K562 (cell line): Measurements from ENCODE around the gene CLEC18A. TPM values are rescaled to one million over a fixed set of nuclear protein-coding genes. Genes with fewer than 3 reads are reported as not detected.

Source experiments
- microRNA counts: library from miRNA; unstranded; fragments of <30 nt; microRNA quantifications from one replicate; lab custom pipeline; 2016
- microRNA-seq: library from miRNA; unstranded; fragments of <30 nt; microRNA quantifications from one replicate; pipeline ENCODE4, GENCODE V29; 2018; ENCODE audit warnings: borderline microRNAs expressed
- polyA plus RNA-seq, 8 experiments: library from polyadenylated mRNA; depleted of rRNA in 4 of 8; stranded (reverse) in 5 of 8; unstranded in 3 of 8; fragments of >200 nt; fragmentation: Nextera tagmentation in 2 of 8; fragmentation: Illumina TruSeq in 1 of 8; extraction: Ambion mirVana in 2 of 8; extraction: Trizol in 1 of 8; gene quantifications; 2 replicates each; pipeline versions ENCODE4 v1.2.1 to v1.2.3, GENCODE V29; 2011 to 2014; ENCODE audit warnings: inconsistent platforms in 1 of 8, missing spikeins in 1 of 8
- small RNA-seq: library from RNA; depleted of rRNA; stranded (forward); fragments of <200 nt; gene quantifications from one replicate; pipeline ENCODE3, GENCODE V24; 2014
- total RNA-seq, 7 experiments: library from RNA; depleted of rRNA in 6 of 7; stranded (reverse); fragments of >200 nt in 6 of 7; fragmentation: Illumina TruSeq in 2 of 7; extraction: Trizol in 2 of 7; gene quantifications; 2 replicates each; pipeline versions ENCODE4 v1.2.1 to v1.2.3, GENCODE V29; 2011 to 2021; ENCODE audit warnings: low replicate concordance in 1 of 7

Gene CLEC18A
- total and polyA plus RNA-seq, 9 of the 15 experiments (the other 6 are each of a cell fraction or from before 2014, with no cell fraction given): 0.08 to 0.33 (median 0.23) TPM; not detected in 2

MicroRNA genes within 50 kb of the gene (microRNA counts, 767-probe panel; counts per million panel counts)
- microRNA hsa-miR-140-3p (lab: Ali Mortazavi, UCI): 1,779 counts per million, percentile 46 among the panel's probes with 10 or more counts
- microRNA hsa-miR-140-5p (lab: Ali Mortazavi, UCI): 4,402 counts per million, percentile 85 among the panel's probes with 10 or more counts

Small RNA genes lying within 50 kb of the gene (microRNA-seq; reads per million reads assigned to microRNA genes)
- 1,473 reads per million, percentile 94 among the genes with 10 or more reads in this experiment for gene MIR140

Small RNA genes lying within 50 kb of the gene (small RNA-seq; reads per million reads assigned to genes)
- gene AC026468.1: not detected
- 329 reads per million, percentile 99 among the genes with 10 or more reads in this experiment for gene MIR140

Other genes starting within 250 kb of the CLEC18A start
- 88.9 and 98.8 TPM in 2 replicates for gene NQO1, start 224.8 kb upstream of the CLEC18A start, total RNA-seq (2014; rRNA removed)
- gene NQO1, start 224.8 kb upstream of the CLEC18A start, total RNA-seq (2014; rRNA removed; fragmentation: Illumina TruSeq; extraction: Trizol): 133 and 142 TPM in 2 replicates
- gene NQO1, start 224.8 kb upstream of the CLEC18A start, total RNA-seq (2015; rRNA removed; fragmentation: Illumina TruSeq; extraction: Trizol): 198 and 202 TPM in 2 replicates
- gene NQO1, start 224.8 kb upstream of the CLEC18A start, total RNA-seq (2021): 102 and 105 TPM in 2 replicates
- 78.0 and 122 TPM in 2 replicates for gene NQO1, start 224.8 kb upstream of the CLEC18A start, polyA plus RNA-seq (2011; rRNA removed)
- gene NQO1, start 224.8 kb upstream of the CLEC18A start, polyA plus RNA-seq (2014; fragmentation: Illumina TruSeq; extraction: Trizol): 140 and 142 TPM in 2 replicates
- 100 to 1,000 TPM in 1 of 2 experiments, 10 to 100 TPM in 1; 96.7 to 152 TPM for gene NQO1, start 224.8 kb upstream of the CLEC18A start, polyA plus RNA-seq (2014; fragmentation: Nextera tagmentation; extraction: Ambion mirVana)
- 116 and 122 TPM in 2 replicates for gene NQO1, start 224.8 kb upstream of the CLEC18A start, polyA plus RNA-seq (2014; rRNA removed)
- 91.1 and 91.3 TPM in 2 replicates for gene NOB1, start 196.4 kb upstream of the CLEC18A start, total RNA-seq (2014; rRNA removed)
- gene NOB1, start 196.4 kb upstream of the CLEC18A start, total RNA-seq (2014; rRNA removed; fragmentation: Illumina TruSeq; extraction: Trizol): 61.3 and 63.6 TPM in 2 replicates
- gene NOB1, start 196.4 kb upstream of the CLEC18A start, total RNA-seq (2015; rRNA removed; fragmentation: Illumina TruSeq; extraction: Trizol): 81.2 and 85.7 TPM in 2 replicates
- 117 and 119 TPM in 2 replicates for gene NOB1, start 196.4 kb upstream of the CLEC18A start, total RNA-seq (2021)
- 116 and 135 TPM in 2 replicates for gene NOB1, start 196.4 kb upstream of the CLEC18A start, polyA plus RNA-seq (2011; rRNA removed)
- 129 and 135 TPM in 2 replicates for gene NOB1, start 196.4 kb upstream of the CLEC18A start, polyA plus RNA-seq (2014; fragmentation: Illumina TruSeq; extraction: Trizol)
- 100 to 1,000 TPM in 1 of 2 experiments, 10 to 100 TPM in 1; 42.4 to 139 TPM for gene NOB1, start 196.4 kb upstream of the CLEC18A start, polyA plus RNA-seq (2014; fragmentation: Nextera tagmentation; extraction: Ambion mirVana)
- 148 and 150 TPM in 2 replicates for gene NOB1, start 196.4 kb upstream of the CLEC18A start, polyA plus RNA-seq (2014; rRNA removed)
- 14.9 and 20.6 TPM in 2 replicates for gene WWP2, start 189.0 kb upstream of the CLEC18A start, total RNA-seq (2014; rRNA removed)
- 14.6 and 17.4 TPM in 2 replicates for gene WWP2, start 189.0 kb upstream of the CLEC18A start, total RNA-seq (2014; rRNA removed; fragmentation: Illumina TruSeq; extraction: Trizol)
- gene WWP2, start 189.0 kb upstream of the CLEC18A start, total RNA-seq (2015; rRNA removed; fragmentation: Illumina TruSeq; extraction: Trizol): 15.3 and 15.8 TPM in 2 replicates
- 33.7 and 34.4 TPM in 2 replicates for gene WWP2, start 189.0 kb upstream of the CLEC18A start, total RNA-seq (2021)
- gene WWP2, start 189.0 kb upstream of the CLEC18A start, polyA plus RNA-seq (2011; rRNA removed): 7.1 and 8.5 TPM in 2 replicates
- gene WWP2, start 189.0 kb upstream of the CLEC18A start, polyA plus RNA-seq (2014; fragmentation: Illumina TruSeq; extraction: Trizol): 23.1 and 27.1 TPM in 2 replicates
- gene WWP2, start 189.0 kb upstream of the CLEC18A start, polyA plus RNA-seq (2014; fragmentation: Nextera tagmentation; extraction: Ambion mirVana): 1 to 10 TPM; 1.9 to 2.0 TPM
- 10.7 and 12.1 TPM in 2 replicates for gene WWP2, start 189.0 kb upstream of the CLEC18A start, polyA plus RNA-seq (2014; rRNA removed)
- 10.9 and 15.4 TPM in 2 replicates for gene PDPR, start 163.0 kb downstream of the CLEC18A start, total RNA-seq (2014; rRNA removed)
- 15.9 and 16.8 TPM in 2 replicates for gene PDPR, start 163.0 kb downstream of the CLEC18A start, total RNA-seq (2014; rRNA removed; fragmentation: Illumina TruSeq; extraction: Trizol)
- gene PDPR, start 163.0 kb downstream of the CLEC18A start, total RNA-seq (2015; rRNA removed; fragmentation: Illumina TruSeq; extraction: Trizol): 19.2 and 19.5 TPM in 2 replicates
- 26.0 and 26.9 TPM in 2 replicates for gene PDPR, start 163.0 kb downstream of the CLEC18A start, total RNA-seq (2021)
- gene PDPR, start 163.0 kb downstream of the CLEC18A start, polyA plus RNA-seq (2011; rRNA removed): 33.6 and 35.7 TPM in 2 replicates
- 26.1 and 28.0 TPM in 2 replicates for gene PDPR, start 163.0 kb downstream of the CLEC18A start, polyA plus RNA-seq (2014; fragmentation: Illumina TruSeq; extraction: Trizol)
- gene PDPR, start 163.0 kb downstream of the CLEC18A start, polyA plus RNA-seq (2014; fragmentation: Nextera tagmentation; extraction: Ambion mirVana): 1 to 10 TPM; 4.9 to 7.8 TPM
- gene PDPR, start 163.0 kb downstream of the CLEC18A start, polyA plus RNA-seq (2014; rRNA removed): 19.1 and 21.0 TPM in 2 replicates
- gene CLEC18C, start 222.5 kb downstream of the CLEC18A start, total RNA-seq (2014; rRNA removed): 1.0 and 1.3 TPM in 2 replicates
- gene CLEC18C, start 222.5 kb downstream of the CLEC18A start, total RNA-seq (2014; rRNA removed; fragmentation: Illumina TruSeq; extraction: Trizol): 0.15 TPM in 1 of 2 replicates, not detected in the other
- 0.54 and 0.90 TPM in 2 replicates for gene CLEC18C, start 222.5 kb downstream of the CLEC18A start, total RNA-seq (2015; rRNA removed; fragmentation: Illumina TruSeq; extraction: Trizol)
- gene CLEC18C, start 222.5 kb downstream of the CLEC18A start, total RNA-seq (2021): 0.62 and 0.89 TPM in 2 replicates
- 0.35 and 1.1 TPM in 2 replicates for gene CLEC18C, start 222.5 kb downstream of the CLEC18A start, polyA plus RNA-seq (2011; rRNA removed)
- gene CLEC18C, start 222.5 kb downstream of the CLEC18A start, polyA plus RNA-seq (2014; fragmentation: Illumina TruSeq; extraction: Trizol): 0.06 and 0.11 TPM in 2 replicates
- not detected for gene CLEC18C, start 222.5 kb downstream of the CLEC18A start, polyA plus RNA-seq (2014; fragmentation: Nextera tagmentation; extraction: Ambion mirVana)
- gene CLEC18C, start 222.5 kb downstream of the CLEC18A start, polyA plus RNA-seq (2014; rRNA removed): 0.38 and 0.60 TPM in 2 replicates